ENCODE data around the gene TOX2.

DNA sequence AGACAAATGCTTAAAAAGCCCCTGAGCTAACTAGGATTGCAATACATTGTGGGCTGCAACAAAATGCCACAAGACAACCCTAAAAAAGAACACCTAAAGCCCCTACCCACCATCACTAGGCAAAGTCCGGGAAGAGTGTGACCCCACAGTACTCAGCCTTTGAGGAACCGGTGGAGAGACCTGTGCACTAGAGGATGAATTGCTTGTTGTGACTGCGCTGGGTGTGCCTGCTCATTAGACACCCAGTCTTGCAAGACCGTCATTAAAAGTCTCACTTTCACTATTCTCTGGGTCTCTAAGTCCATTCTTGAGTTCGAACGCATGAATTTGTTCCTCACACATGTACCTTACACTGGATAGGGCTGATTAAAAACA is 183.6 kb downstream of the TOX2 start:
- TF ChIP-seq POLR2A (IDR thresholded peaks at IDR 0.05) = no peak
- TF ChIP-seq, protein P1, sequence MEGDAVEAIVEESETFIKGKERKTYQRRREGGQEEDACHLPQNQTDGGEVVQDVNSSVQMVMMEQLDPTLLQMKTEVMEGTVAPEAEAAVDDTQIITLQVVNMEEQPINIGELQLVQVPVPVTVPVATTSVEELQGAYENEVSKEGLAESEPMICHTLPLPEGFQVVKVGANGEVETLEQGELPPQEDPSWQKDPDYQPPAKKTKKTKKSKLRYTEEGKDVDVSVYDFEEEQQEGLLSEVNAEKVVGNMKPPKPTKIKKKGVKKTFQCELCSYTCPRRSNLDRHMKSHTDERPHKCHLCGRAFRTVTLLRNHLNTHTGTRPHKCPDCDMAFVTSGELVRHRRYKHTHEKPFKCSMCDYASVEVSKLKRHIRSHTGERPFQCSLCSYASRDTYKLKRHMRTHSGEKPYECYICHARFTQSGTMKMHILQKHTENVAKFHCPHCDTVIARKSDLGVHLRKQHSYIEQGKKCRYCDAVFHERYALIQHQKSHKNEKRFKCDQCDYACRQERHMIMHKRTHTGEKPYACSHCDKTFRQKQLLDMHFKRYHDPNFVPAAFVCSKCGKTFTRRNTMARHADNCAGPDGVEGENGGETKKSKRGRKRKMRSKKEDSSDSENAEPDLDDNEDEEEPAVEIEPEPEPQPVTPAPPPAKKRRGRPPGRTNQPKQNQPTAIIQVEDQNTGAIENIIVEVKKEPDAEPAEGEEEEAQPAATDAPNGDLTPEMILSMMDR (IDR thresholded peaks at IDR 0.05) = no peak
- no peak for TF ChIP-seq POLR2AphosphoS5 (IDR thresholded peaks at IDR 0.05)
- TF ChIP-seq EP300 (IDR thresholded peaks at IDR 0.05) = no peak
